ENCODE measurements around the gene ZBED5.

Gene ZBED5

GRCh38 chr11:10878408-10879214 lies 20.8 kb upstream of the ZBED5 start:
- DNase-seq: peak; percentile 36

GRCh38 chr11:10876158-10876557 lies 18.3 kb upstream of the ZBED5 start:
- DNase-seq: no peak

- no peak for DNase-seq
Observed at GRCh38 chr11:10875430-10876021, 17.7 kb upstream of the ZBED5 start.

GRCh38 chr11:10872097-10872496 lies 14.2 kb upstream of the ZBED5 start:
- no peak for DNase-seq

- no peak for DNase-seq
Observed at GRCh38 chr11:10868352-10868751, 10.5 kb upstream of the ZBED5 start.

- DNase-seq: peak; percentile 6
Observed at GRCh38 chr11:10866893-10867331, 9.1 kb upstream of the ZBED5 start.

GRCh38 chr11:10865837-10866270 lies 8.0 kb upstream of the ZBED5 start:
- no peak for DNase-seq

- DNase-seq: no peak
Observed at GRCh38 chr11:10864688-10865087, 6.8 kb upstream of the ZBED5 start.

GRCh38 chr11:10862446-10862845 lies 4.6 kb upstream of the ZBED5 start:
- no peak for DNase-seq

GRCh38 chr11:10861799-10862198 lies 3.9 kb upstream of the ZBED5 start:
- DNase-seq: no peak

GRCh38 chr11:10861047-10861446 lies 3.2 kb upstream of the ZBED5 start:
- no peak for DNase-seq

- DNase-seq: peak; percentile 14
Observed at GRCh38 chr11:10858439-10859325, 829 bp upstream of the ZBED5 start.

- DNase-seq: no peak
Observed at GRCh38 chr11:10857459-10857708, 469 bp downstream of the ZBED5 start.

GRCh38 chr11:10856689-10857458 lies 979 bp downstream of the ZBED5 start:
- no peak for DNase-seq

GRCh38 chr11:10855295-10855694 lies 2.6 kb downstream of the ZBED5 start:
- DNase-seq: no peak

GRCh38 chr11:10847960-10848860 lies 9.6 kb downstream of the ZBED5 start:
- no peak for DNase-seq

GRCh38 chr11:10846660-10847059 lies 11.2 kb downstream of the ZBED5 start:
- no peak for DNase-seq

- DNase-seq: no peak
Observed at GRCh38 chr11:10845589-10845988, 12.3 kb downstream of the ZBED5 start.

- DNase-seq: no peak
Observed at GRCh38 chr11:10844796-10845195, 13.1 kb downstream of the ZBED5 start.

- no peak for DNase-seq
Observed at GRCh38 chr11:10844356-10844755, 13.5 kb downstream of the ZBED5 start.

GRCh38 chr11:10838881-10839280 lies 19.0 kb downstream of the ZBED5 start:
- no peak for DNase-seq

GRCh38 chr11:10838083-10838482 lies 19.8 kb downstream of the ZBED5 start:
- no peak for DNase-seq

All from NCI-H1694 treated with DMSO at 0.1 percent for 48 hours (cell line).